Measurements from ENCODE around the gene CAV1. TPM values are rescaled to one million over a fixed set of nuclear protein-coding genes. Genes with fewer than 3 reads are reported as not detected.

Gene CAV1
- total RNA-seq, 1 experiment from 2014 or later = 20.2 TPM

DNA sequence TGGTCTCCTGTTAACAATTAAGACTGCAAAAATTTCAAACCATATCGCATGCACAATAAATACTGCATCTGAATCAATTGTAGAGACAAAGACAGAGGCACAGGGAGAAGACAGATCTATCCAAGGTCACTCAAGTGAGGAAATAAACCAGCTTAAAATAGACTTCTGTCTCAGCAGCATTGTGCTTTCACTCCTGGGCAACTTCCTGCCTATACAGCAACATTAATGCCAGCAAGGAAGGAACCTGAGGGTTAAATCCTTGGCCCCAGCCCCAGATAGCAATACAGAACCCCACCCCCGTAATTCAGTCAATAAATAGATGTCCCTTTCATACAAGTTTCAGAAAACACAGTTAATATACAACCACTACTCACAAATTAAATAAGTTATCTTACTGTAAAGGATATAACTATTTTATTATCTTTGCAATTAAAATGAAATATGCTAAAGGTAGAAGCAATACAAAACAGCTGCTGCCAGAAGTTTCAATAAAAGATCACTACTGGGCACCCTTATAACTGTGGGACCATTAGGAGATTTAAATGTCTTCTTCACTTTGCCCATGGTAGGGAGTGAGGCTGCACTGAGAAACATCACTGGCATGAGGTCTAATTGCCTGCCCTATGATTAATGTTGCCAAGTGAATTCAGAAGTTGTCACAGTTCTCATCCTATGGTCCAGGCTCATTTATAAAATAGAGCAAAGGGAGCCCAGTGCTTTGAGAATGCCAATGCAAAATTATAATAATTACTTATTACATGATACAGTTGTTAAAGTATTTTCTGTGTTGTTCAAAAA, 49.4 kb downstream of the CAV1 start:
- Histone ChIP-seq H3K4me2 (ENCODE audit: insufficient read depth, insufficient read length, low read length) (no peak overlapping the region), H3K4me1 (ENCODE audit: insufficient read depth, low read length) (no peaks in the 10 kb centered on the region)

More for the DNA sequence above, 49.4 kb downstream of the CAV1 start:
- Histone ChIP-seq H3K9ac (ENCODE audit: extremely low read depth, insufficient read length, low read length) (no peak overlapping the region), H4K91ac (ENCODE audit: insufficient read length, low read depth, low read length) (no peak overlapping the region), H3K27me3 (ENCODE audit: insufficient read depth, low read length) (no peaks in the 10 kb centered on the region), H3K27ac (ENCODE audit: insufficient read length, low read depth, low read length) (no peak overlapping the region), H3T11ph (ENCODE audit: low read length) (no peak overlapping the region), H3K14ac (ENCODE audit: insufficient read depth, low read length) (no peak overlapping the region), H2BK20ac (ENCODE audit: low read depth, low read length, poor library complexity, severe bottlenecking) (no peak overlapping the region), H2BK5ac (ENCODE audit: insufficient read length, low read length) (no peak overlapping the region), H4K8ac (replicated peaks; ENCODE audit: insufficient read length, low read depth, low read length) (no peak overlapping the region), H3K4ac (ENCODE audit: low read depth, low read length) (no peak overlapping the region), H4K20me1 (ENCODE audit: control insufficient read depth, insufficient read depth, insufficient read length) (no peaks in the 10 kb centered on the region), H3K79me1 (ENCODE audit: insufficient read depth, low read depth, low read length, poor library complexity, severe bottlenecking) (no peaks in the 10 kb centered on the region), H3K18ac (ENCODE audit: insufficient read length, low read depth, low read length) (no peak overlapping the region), H2BK120ac (ENCODE audit: low read depth, low read length, poor library complexity, severe bottlenecking) (no peak overlapping the region), H3K23ac (ENCODE audit: insufficient read length, low read depth, low read length) (no peak overlapping the region), H2AFZ (ENCODE audit: low read length) (no peak overlapping the region), H2BK12ac (ENCODE audit: insufficient read length, low read depth, low read length) (no peak overlapping the region), H4K5ac (ENCODE audit: insufficient read length, low read depth, low read length) (no peak overlapping the region), H3K56ac (ENCODE audit: insufficient read length, low read depth, low read length) (no peak overlapping the region), H3K9me3 (ENCODE audit: control insufficient read depth, low read depth, low read length) (no peaks in the 10 kb centered on the region), H3K23me2 (ENCODE audit: insufficient read length, low read depth, low read length, poor library complexity, severe bottlenecking) (no peaks in the 10 kb centered on the region), H3K79me2 (ENCODE audit: insufficient read depth, low read length) (no peaks in the 10 kb centered on the region), H2BK15ac (ENCODE audit: low read depth, low read length) (no peak overlapping the region), H2AK5ac (ENCODE audit: insufficient read length, low read length) (no peak overlapping the region)
- no peak for DNase-seq
- Mint-ChIP-seq H3K27ac (peak overlapping the region in 1 of 3 experiments; percentile 45; a peak in 1 of 7 replicates), H3K27me3 (ENCODE audit: low read depth) (no peaks in the 10 kb centered on the region), H3K4me1 (no peaks in the 10 kb centered on the region), H3K36me3 (ENCODE audit: insufficient read depth in 1 of 3, low read depth in 3 of 3) (no peaks in the 10 kb centered on the region), H3K9me3 (peaks cover 0 to 3% of the 10 kb centered on the region in 2 experiments; a peak in 2 of 5 replicates), H3K4me3 (no peak overlapping the region)
- TF ChIP-seq, protein P1, sequence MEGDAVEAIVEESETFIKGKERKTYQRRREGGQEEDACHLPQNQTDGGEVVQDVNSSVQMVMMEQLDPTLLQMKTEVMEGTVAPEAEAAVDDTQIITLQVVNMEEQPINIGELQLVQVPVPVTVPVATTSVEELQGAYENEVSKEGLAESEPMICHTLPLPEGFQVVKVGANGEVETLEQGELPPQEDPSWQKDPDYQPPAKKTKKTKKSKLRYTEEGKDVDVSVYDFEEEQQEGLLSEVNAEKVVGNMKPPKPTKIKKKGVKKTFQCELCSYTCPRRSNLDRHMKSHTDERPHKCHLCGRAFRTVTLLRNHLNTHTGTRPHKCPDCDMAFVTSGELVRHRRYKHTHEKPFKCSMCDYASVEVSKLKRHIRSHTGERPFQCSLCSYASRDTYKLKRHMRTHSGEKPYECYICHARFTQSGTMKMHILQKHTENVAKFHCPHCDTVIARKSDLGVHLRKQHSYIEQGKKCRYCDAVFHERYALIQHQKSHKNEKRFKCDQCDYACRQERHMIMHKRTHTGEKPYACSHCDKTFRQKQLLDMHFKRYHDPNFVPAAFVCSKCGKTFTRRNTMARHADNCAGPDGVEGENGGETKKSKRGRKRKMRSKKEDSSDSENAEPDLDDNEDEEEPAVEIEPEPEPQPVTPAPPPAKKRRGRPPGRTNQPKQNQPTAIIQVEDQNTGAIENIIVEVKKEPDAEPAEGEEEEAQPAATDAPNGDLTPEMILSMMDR (conservative IDR thresholded peaks at IDR 0.05) = no peak
- no CpG with 5 or more reads among the region's 2 CpGs for WGBS (ENCODE audit: extremely low coverage, insufficient read length, low lambda C conversion rate)

Measured in H9 (cell line).